ENCODE results near the gene UBE3A. TPM values are rescaled to one million over a fixed set of nuclear protein-coding genes. Genes with fewer than 3 reads are reported as not detected.

Gene UBE3A
- total and polyA plus RNA-seq, 2 donors (not counting 1 experiment from before 2014, with no cell fraction given): 13.4 to 135 TPM

DNA sequence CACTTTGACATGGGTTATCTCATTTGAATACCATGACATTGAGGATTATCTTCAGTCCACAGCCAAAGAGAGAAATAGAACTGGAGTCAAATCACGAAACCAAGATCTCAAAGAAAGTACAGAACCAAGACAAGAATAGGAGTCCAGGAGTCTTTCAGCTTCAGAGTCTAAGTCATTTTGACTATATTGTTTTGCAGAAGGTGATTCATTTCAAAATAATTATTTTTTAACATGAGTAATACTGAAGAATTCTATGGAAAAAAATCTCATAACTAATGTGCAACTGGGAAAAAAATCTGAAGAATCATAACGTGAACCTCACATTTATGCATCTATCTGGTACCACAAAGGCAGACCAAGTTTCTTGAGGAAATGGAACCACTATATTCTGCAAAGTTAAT lies 60.3 kb downstream of the UBE3A start:
- DNase-seq (no peak), ATAC-seq (ENCODE audit: low read depth) (no peak)
- H3K27ac ChIP-seq (ENCODE audit: low read length in 2 of 2): no peak overlapping the region
- Mint-ChIP-seq H3K4me1 (peaks cover 9% of the 10 kb centered on the region), H3K27ac (no peak overlapping the region), H3K4me3 (no peak overlapping the region), H3K27me3 (no peaks in the 10 kb centered on the region), H3K9me3 (ENCODE audit: insufficient read depth) (peaks cover under 1% of the 10 kb centered on the region)
- peaks cover 13 to 22% of the 10 kb centered on the region in 2 experiments for H3K36me3 ChIP-seq (replicated peaks in 1 of 2; ENCODE audit: control extremely low read depth in 1 of 2, control insufficient read depth in 1 of 2, extremely low read depth in 1 of 2, insufficient read depth in 2 of 2, low read length in 1 of 2)
- H3K4me3 ChIP-seq (ENCODE audit: control extremely low read depth in 1 of 5, extremely low read depth in 1 of 5, insufficient read depth in 1 of 5, low read depth in 2 of 5, low read length in 4 of 5): no peak overlapping the region
- H2AFZ ChIP-seq (ENCODE audit: insufficient read depth, low read depth, low read length, poor library complexity, severe bottlenecking): no peak overlapping the region
- no peak overlapping the region for H3K4me2 ChIP-seq (replicated peaks; ENCODE audit: low read depth, low read length, poor library complexity, severe bottlenecking)
- no peak for TF ChIP-seq EZH2 (IDR thresholded peaks at IDR 0.05; ENCODE audit: borderline replicate concordance, insufficient read depth, low read depth, low read length, poor library complexity, severe bottlenecking)
- TF ChIP-seq, protein P1, sequence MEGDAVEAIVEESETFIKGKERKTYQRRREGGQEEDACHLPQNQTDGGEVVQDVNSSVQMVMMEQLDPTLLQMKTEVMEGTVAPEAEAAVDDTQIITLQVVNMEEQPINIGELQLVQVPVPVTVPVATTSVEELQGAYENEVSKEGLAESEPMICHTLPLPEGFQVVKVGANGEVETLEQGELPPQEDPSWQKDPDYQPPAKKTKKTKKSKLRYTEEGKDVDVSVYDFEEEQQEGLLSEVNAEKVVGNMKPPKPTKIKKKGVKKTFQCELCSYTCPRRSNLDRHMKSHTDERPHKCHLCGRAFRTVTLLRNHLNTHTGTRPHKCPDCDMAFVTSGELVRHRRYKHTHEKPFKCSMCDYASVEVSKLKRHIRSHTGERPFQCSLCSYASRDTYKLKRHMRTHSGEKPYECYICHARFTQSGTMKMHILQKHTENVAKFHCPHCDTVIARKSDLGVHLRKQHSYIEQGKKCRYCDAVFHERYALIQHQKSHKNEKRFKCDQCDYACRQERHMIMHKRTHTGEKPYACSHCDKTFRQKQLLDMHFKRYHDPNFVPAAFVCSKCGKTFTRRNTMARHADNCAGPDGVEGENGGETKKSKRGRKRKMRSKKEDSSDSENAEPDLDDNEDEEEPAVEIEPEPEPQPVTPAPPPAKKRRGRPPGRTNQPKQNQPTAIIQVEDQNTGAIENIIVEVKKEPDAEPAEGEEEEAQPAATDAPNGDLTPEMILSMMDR (IDR thresholded peaks at IDR 0.05): no peak
- no peaks in the 10 kb centered on the region for H3K27me3 ChIP-seq (replicated peaks in 1 of 4; ENCODE audit: control extremely low read depth in 1 of 4, control insufficient read depth in 3 of 4, insufficient read depth in 4 of 4, low read length in 3 of 4)
- WGBS (ENCODE audit: insufficient coverage): no CpG with 5 or more reads among the region's 2 CpGs
- peaks cover 0 to under 1% (median 0%) of the 10 kb centered on the region in 3 donors for H3K9me3 ChIP-seq (ENCODE audit: control extremely low read depth in 1 of 3, control insufficient read depth in 2 of 3, insufficient read depth in 1 of 3, low read length in 2 of 3)
- H3K79me2 ChIP-seq (ENCODE audit: control insufficient read depth, insufficient read depth, low read length): peaks cover 42% of the 10 kb centered on the region
- ChIA-PET CTCF (no interaction called here), POLR2A (no interaction called here)
- intact Hi-C loops (cut with micrococcal nuclease): no loop called here
- H3K4me1 ChIP-seq (ENCODE audit: control insufficient read depth in 2 of 2, insufficient read depth in 2 of 2, low read length in 2 of 2): no peaks in the 10 kb centered on the region
- no peak overlapping the region for H3K9ac ChIP-seq (ENCODE audit: low read length)
- no peaks in the 10 kb centered on the region for H4K20me1 ChIP-seq (ENCODE audit: control insufficient read depth, insufficient read depth, low read length, poor library complexity, severe bottlenecking)

DNA sequence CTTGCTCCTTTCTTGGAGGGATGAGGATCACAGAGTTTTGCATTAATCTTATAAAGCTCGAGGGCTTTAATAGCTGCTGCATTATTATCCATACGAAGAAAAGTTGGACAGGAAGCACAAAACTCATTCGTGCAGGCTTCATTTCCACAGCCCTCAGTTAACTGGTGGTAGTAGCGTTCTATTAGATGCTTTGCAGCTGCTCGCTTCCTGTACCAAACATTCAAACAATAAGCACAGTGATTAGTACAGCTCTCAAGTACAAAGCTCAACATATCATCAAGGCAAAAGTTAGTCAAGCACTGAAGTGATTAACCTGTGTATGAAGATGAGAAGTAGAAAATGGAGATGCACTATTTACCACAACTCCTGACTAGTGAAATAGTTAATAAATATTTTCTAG lies 63.3 kb downstream of the UBE3A start:
- intact Hi-C loops (cut with micrococcal nuclease): no loop called here

More for the DNA sequence above, 63.3 kb downstream of the UBE3A start:
- H3K36me3 ChIP-seq (replicated peaks in 1 of 2; ENCODE audit: control extremely low read depth in 1 of 2, control insufficient read depth in 1 of 2, extremely low read depth in 1 of 2, insufficient read depth in 2 of 2, low read length in 1 of 2): peaks cover 9 to 35% of the 10 kb centered on the region in 2 experiments
- H3K4me3 Mint-ChIP-seq: no peak overlapping the region
- H3K27ac ChIP-seq (ENCODE audit: low read length in 2 of 2): no peak overlapping the region
- H3K9me3 Mint-ChIP-seq (ENCODE audit: insufficient read depth): no peaks in the 10 kb centered on the region
- H3K4me1 Mint-ChIP-seq: peaks cover 6% of the 10 kb centered on the region
- no peaks in the 10 kb centered on the region for H3K27me3 Mint-ChIP-seq
- POLR2A ChIA-PET: no interaction called here
- ATAC-seq (ENCODE audit: low read depth) (no peak), DNase-seq (no peak)
- H3K4me1 ChIP-seq (ENCODE audit: control insufficient read depth in 2 of 2, insufficient read depth in 2 of 2, low read length in 2 of 2): no peaks in the 10 kb centered on the region
- CTCF ChIA-PET: no interaction called here
- H3K27ac Mint-ChIP-seq: no peak overlapping the region
- H3K9me3 ChIP-seq (ENCODE audit: control extremely low read depth in 1 of 3, control insufficient read depth in 2 of 3, insufficient read depth in 1 of 3, low read length in 2 of 3): no peaks in the 10 kb centered on the region
- peaks cover 25% of the 10 kb centered on the region for H3K79me2 ChIP-seq (ENCODE audit: control insufficient read depth, insufficient read depth, low read length)
- no peak overlapping the region for H3K9ac ChIP-seq (ENCODE audit: low read length)
- H4K20me1 ChIP-seq (ENCODE audit: control insufficient read depth, insufficient read depth, low read length, poor library complexity, severe bottlenecking): no peaks in the 10 kb centered on the region
- no peak overlapping the region for H3K4me2 ChIP-seq (replicated peaks; ENCODE audit: low read depth, low read length, poor library complexity, severe bottlenecking)
- no peaks in the 10 kb centered on the region for H3K27me3 ChIP-seq (replicated peaks in 1 of 4; ENCODE audit: control extremely low read depth in 1 of 4, control insufficient read depth in 3 of 4, insufficient read depth in 4 of 4, low read length in 3 of 4)
- TF ChIP-seq, protein P1 (IDR thresholded peaks at IDR 0.05): no peak
- TF ChIP-seq EZH2 (IDR thresholded peaks at IDR 0.05; ENCODE audit: borderline replicate concordance, insufficient read depth, low read depth, low read length, poor library complexity, severe bottlenecking): no peak
- no peak overlapping the region for H2AFZ ChIP-seq (ENCODE audit: insufficient read depth, low read depth, low read length, poor library complexity, severe bottlenecking)
- no peak overlapping the region for H3K4me3 ChIP-seq (ENCODE audit: control extremely low read depth in 1 of 5, extremely low read depth in 1 of 5, insufficient read depth in 1 of 5, low read depth in 2 of 5, low read length in 4 of 5)
- WGBS (ENCODE audit: insufficient coverage): 100% methylated on average over 3 of the region's 5 CpGs
